Kidney epithelial cell (primary cell): ENCODE results near the gene ELAVL1. TPM values are rescaled to one million over a fixed set of nuclear protein-coding genes. Genes with fewer than 3 reads are reported as not detected.

ENCODE experiments used
- DNase-seq: peaks from one replicate; pipeline ENCODE4 v3.0.0-alpha.2; 2010; ENCODE audit warnings: low read depth
- H3K27me3 ChIP-seq: 2 replicates; pipeline ENCODE4 v1.6.0; 2011; ENCODE audit warnings: low read length; ENCODE audit not compliant: control insufficient read depth, insufficient read depth
- H3K36me3 ChIP-seq: 2 replicates; pipeline ENCODE4 v1.5.1; 2011; ENCODE audit warnings: low read length; ENCODE audit not compliant: control insufficient read depth, insufficient read depth
- H3K4me3 ChIP-seq: 2 replicates; pipeline ENCODE4 v1.5.1; 2011; ENCODE audit warnings: low read depth, mild to moderate bottlenecking, control low read depth, low read length
- total RNA-seq: library from RNA; depleted of rRNA; stranded (reverse); fragments of >200 nt; gene quantifications from 2 replicates; pipeline ENCODE4 v1.2.3, GENCODE V29; 2015
- TF ChIP-seq, protein P1 (sequence below): IDR thresholded peaks from 2 replicates; pipeline ENCODE4 v1.5.1; 2011; ENCODE audit warnings: mild to moderate bottlenecking, moderate library complexity, low read length, control low read depth, inconsistent platforms; ENCODE audit not compliant: insufficient read depth, poor library complexity, severe bottlenecking

The ELAVL1 gene
- total RNA-seq, 1 donor from 2014 or later: 65.9 TPM

DNA sequence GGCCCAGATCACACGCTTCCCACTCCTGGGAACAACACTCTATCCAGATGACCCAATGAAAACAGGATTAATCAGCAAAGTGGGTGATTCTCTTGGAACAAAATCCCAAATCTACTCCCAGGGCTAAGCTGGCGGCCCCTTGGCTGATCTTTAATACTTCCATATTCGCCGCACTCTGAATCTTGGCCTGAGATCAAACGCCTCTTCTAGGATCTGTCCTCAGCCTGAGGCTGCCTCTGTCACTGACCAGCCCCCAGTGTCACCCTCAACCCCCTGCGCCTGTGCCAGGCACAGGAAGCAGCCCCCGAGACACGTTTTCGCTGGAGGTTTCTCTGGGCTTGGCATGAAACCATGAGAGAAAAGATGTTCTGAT is 77.1 kb downstream of the ELAVL1 start:
- H3K27me3 ChIP-seq: no peaks in the 10 kb centered on the region
- H3K4me3 ChIP-seq: no peak overlapping the region
- no peak for DNase-seq
- TF ChIP-seq, protein P1, sequence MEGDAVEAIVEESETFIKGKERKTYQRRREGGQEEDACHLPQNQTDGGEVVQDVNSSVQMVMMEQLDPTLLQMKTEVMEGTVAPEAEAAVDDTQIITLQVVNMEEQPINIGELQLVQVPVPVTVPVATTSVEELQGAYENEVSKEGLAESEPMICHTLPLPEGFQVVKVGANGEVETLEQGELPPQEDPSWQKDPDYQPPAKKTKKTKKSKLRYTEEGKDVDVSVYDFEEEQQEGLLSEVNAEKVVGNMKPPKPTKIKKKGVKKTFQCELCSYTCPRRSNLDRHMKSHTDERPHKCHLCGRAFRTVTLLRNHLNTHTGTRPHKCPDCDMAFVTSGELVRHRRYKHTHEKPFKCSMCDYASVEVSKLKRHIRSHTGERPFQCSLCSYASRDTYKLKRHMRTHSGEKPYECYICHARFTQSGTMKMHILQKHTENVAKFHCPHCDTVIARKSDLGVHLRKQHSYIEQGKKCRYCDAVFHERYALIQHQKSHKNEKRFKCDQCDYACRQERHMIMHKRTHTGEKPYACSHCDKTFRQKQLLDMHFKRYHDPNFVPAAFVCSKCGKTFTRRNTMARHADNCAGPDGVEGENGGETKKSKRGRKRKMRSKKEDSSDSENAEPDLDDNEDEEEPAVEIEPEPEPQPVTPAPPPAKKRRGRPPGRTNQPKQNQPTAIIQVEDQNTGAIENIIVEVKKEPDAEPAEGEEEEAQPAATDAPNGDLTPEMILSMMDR: no peak
- H3K36me3 ChIP-seq: peaks cover 3% of the 10 kb centered on the region

DNA sequence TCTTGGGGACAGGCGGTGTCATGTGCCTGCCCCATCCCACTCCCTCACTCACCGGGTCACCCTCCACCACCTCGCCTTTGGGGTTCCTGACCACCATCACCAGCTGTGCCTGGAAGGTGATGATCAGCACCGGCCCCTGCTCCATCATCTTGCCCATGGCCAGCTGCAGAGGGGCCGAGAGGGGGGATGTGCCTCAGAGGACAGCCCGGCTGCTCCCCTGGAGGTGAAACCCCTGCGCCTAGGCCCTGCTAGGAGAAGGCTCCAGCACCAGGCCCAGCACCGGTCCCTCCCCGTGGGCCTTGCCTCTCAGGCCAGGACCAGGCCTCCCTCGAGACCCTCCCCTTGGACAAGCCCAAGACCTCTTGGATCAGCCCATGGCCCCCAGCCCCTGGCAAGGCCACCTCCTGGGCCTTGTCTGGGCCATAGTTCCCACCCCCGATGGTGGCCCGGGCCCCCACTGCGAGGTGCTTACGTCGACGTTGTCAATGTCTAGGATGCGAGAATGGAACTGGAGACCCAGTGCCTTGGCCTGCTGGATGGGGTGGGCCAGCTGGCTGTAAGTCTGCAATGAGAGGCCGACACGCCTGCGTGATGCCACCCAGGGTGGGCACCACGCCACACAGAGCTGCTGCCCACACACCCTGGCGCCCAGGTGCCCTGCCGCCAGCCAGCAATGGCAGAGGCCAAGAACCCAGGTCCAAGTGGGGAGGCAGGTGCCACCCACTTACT is 77.7 kb downstream of the ELAVL1 start:
- H3K27me3 ChIP-seq: no peaks in the 10 kb centered on the region
- H3K4me3 ChIP-seq: no peak overlapping the region
- H3K36me3 ChIP-seq: peaks cover 2% of the 10 kb centered on the region
- DNase-seq: no peak
- TF ChIP-seq, protein P1: no peak

- no peak overlapping the region for H3K4me3 ChIP-seq
- no peaks in the 10 kb centered on the region for H3K27me3 ChIP-seq
- no peak for DNase-seq
- peaks cover under 1% of the 10 kb centered on the region for H3K36me3 ChIP-seq
- TF ChIP-seq, protein P1: no peak
Measured at GRCh38 chr19:7926727-7927604, 78.5 kb downstream of the ELAVL1 start.

- no peak for DNase-seq
- Histone ChIP-seq H3K4me3 (peak within 1 kb of the TSS; percentile 44), H3K36me3 (no peaks in the 10 kb centered on the region), H3K27me3 (no peaks in the 10 kb centered on the region)
- TF ChIP-seq, protein P1: no peak
Measured at GRCh38 chr19:7926021-7926726, 79.3 kb downstream of the ELAVL1 start, which contains the start of gene CTXN1. TSS of gene CTXN1 (minus strand) at chr19:7926135. CDS start at chr19:7925538, 597 bp downstream.

- no peak for DNase-seq
- H3K36me3 ChIP-seq: no peaks in the 10 kb centered on the region
- no peaks in the 10 kb centered on the region for H3K27me3 ChIP-seq
- TF ChIP-seq, protein P1: peak; percentile 81
- peak overlapping the region; percentile 39 for H3K4me3 ChIP-seq
Measured at GRCh38 chr19:7925171-7925851, 80.1 kb downstream of the ELAVL1 start.
